ENCODE data around the gene RUBCNL. TPM values are rescaled to one million over a fixed set of nuclear protein-coding genes. Genes with fewer than 3 reads are reported as not detected.

RUBCNL gene
- total RNA-seq, 1 donor from 2014 or later, result 2.9 TPM

DNA sequence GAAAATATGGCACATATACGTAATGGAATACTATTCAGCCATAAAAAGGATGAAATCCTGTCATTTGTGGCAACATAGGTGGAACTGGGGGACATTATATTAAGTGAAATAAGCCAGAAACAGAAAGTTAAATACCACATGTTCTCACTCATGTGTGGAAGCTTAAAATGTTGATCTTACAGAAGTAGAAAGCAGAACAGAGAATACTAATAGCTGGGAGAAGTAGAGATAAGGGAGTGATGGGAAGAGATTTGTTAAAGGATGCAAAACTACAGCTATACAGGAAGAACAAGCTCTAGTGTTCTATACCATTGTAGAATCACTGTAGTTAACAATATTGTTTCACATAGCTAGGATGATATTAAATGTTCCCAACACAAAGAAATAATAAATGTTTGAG lies 68.1 kb downstream of the RUBCNL start:
- DNase-seq, result no peak
- intact Hi-C loops (cut with DNase I), result no loop called here
- no peak for ATAC-seq
- Histone ChIP-seq H3K27me3 (no peaks in the 10 kb centered on the region), H3K27ac (no peak overlapping the region), H3K9me3 (no peaks in the 10 kb centered on the region), H3K4me3 (no peak overlapping the region), H3K4me1 (no peaks in the 10 kb centered on the region), H3K36me3 (no peaks in the 10 kb centered on the region)
- TF ChIP-seq, protein P1, sequence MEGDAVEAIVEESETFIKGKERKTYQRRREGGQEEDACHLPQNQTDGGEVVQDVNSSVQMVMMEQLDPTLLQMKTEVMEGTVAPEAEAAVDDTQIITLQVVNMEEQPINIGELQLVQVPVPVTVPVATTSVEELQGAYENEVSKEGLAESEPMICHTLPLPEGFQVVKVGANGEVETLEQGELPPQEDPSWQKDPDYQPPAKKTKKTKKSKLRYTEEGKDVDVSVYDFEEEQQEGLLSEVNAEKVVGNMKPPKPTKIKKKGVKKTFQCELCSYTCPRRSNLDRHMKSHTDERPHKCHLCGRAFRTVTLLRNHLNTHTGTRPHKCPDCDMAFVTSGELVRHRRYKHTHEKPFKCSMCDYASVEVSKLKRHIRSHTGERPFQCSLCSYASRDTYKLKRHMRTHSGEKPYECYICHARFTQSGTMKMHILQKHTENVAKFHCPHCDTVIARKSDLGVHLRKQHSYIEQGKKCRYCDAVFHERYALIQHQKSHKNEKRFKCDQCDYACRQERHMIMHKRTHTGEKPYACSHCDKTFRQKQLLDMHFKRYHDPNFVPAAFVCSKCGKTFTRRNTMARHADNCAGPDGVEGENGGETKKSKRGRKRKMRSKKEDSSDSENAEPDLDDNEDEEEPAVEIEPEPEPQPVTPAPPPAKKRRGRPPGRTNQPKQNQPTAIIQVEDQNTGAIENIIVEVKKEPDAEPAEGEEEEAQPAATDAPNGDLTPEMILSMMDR (IDR thresholded peaks at IDR 0.05), result no peak

DNA sequence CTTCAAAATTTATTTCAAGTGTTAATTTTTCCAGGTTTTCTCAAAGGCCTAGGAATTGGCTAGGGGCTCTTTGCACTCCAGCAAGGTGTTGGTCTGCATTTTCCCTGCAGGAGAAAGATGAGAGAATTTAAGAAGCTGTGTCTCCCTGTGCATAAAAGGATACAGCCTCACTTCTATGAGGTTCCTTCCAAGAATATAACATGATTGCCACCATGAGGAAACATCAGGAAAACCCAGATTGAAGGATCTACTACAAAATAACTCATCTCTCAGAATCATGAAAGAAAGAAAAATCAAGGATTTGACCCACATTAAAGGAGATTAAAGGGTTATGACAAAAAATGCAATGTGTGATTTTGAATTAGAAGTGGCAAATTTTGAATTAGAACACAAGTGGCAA lies 69.9 kb downstream of the RUBCNL start:
- DNase-seq (no peak), ATAC-seq (no peak)
- Histone ChIP-seq H3K4me1 (no peaks in the 10 kb centered on the region), H3K27me3 (no peaks in the 10 kb centered on the region), H3K27ac (no peak overlapping the region), H3K9me3 (no peaks in the 10 kb centered on the region), H3K4me3 (no peak overlapping the region), H3K36me3 (no peaks in the 10 kb centered on the region)
- TF ChIP-seq, protein P1 (IDR thresholded peaks at IDR 0.05), result no peak
- intact Hi-C loops (cut with DNase I), result no loop called here

DNA sequence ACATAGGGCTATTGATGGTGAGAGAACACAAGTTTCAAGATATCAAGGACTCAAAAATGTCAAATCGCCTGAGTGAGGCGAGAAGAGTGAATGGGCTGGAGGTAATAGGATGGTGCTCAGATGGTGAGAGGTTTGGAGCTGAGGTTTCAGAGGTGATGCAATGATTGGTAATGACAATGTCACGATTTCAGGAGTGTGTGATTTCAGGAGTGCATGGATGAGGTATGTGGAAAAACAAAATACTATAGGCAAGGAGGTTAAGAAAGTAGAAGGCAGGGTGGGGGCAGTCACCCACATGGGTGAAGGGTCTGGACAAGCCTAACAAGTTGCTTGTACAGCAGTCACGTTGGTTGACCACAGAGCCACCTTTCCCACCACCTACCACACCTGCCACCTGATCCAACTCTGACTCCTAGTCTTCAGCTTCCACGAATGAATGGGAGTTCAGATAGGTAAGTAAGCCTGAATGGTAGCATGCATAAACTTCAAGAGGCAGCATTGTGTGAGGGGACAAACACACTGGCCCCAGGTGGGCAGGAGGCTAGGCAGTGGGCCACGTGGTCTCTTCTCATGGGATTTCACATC lies 71.5 kb downstream of the RUBCNL start:
- no peaks in the 10 kb centered on the region for H3K4me1 ChIP-seq
- intact Hi-C loops (cut with DNase I), result no loop called here

DNA sequence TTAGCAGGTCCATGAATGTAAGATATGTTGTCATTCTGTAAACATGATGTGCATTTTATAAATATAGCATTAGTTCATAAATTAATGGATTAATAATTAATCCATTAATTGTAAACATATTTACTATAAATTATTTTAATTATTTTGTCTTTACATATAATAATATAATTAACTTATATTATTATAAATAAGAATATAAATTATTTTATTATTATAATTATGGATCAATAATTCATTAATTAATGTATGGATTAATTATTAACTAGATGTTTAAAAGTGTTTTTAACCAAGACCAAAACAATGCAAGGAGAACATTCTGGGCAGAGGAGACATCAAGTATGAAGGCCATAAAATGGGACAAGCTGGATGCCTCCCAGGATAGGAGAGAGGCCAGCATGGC lies 72.0 kb downstream of the RUBCNL start:
- TF ChIP-seq, protein P1 (IDR thresholded peaks at IDR 0.05), result no peak
- Histone ChIP-seq H3K4me3 (no peak overlapping the region), H3K4me1 (no peaks in the 10 kb centered on the region), H3K9me3 (no peaks in the 10 kb centered on the region), H3K27ac (no peak overlapping the region), H3K36me3 (no peaks in the 10 kb centered on the region), H3K27me3 (no peaks in the 10 kb centered on the region)
- intact Hi-C loops (cut with DNase I), result no loop called here
- DNase-seq (no peak), ATAC-seq (no peak)

More for the DNA sequence above, 71.5 kb downstream of the RUBCNL start:
- no peak overlapping the region for H3K27ac ChIP-seq
- H3K27me3 ChIP-seq, result no peaks in the 10 kb centered on the region
- no peak overlapping the region for H3K4me3 ChIP-seq
- H3K36me3 ChIP-seq, result no peaks in the 10 kb centered on the region
- DNase-seq (no peak), ATAC-seq (no peak)
- H3K9me3 ChIP-seq, result no peaks in the 10 kb centered on the region
- TF ChIP-seq, protein P1 (IDR thresholded peaks at IDR 0.05), result no peak

DNA sequence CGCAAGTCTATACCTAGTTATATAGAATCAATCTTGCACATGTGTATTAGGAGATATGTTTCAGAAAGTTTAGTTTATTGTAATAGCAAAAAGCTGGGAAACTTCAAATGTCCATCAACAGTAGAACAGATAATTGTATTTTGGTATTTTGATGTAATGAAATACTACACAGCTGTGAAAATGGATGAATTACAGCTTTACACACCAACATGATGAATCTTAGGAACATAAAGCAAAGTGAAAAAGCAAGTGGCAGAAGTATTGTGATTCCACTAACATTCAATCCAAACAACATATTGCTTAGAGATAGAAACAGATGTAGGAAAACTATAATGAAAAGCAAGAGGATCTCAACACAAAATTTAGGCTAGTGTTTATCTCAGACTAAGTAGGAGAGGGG lies 72.5 kb downstream of the RUBCNL start:
- H3K36me3 ChIP-seq, result no peaks in the 10 kb centered on the region
- no peak for ATAC-seq
- H3K27me3 ChIP-seq, result no peaks in the 10 kb centered on the region
- no peaks in the 10 kb centered on the region for H3K9me3 ChIP-seq
- TF ChIP-seq, protein P1 (IDR thresholded peaks at IDR 0.05), result no peak
- intact Hi-C loops (cut with DNase I), result no loop called here
- H3K4me3 ChIP-seq, result no peak overlapping the region
- no peak for DNase-seq
- H3K4me1 ChIP-seq, result no peaks in the 10 kb centered on the region
- H3K27ac ChIP-seq, result no peak overlapping the region
